HAP-1 (cell line): Measurements from ENCODE around the gene ASB1.

ENCODE experiments used
- DNase-seq, 2 experiments: peaks; one replicate each; pipeline ENCODE4 v3.0.0-alpha.2; 2016 to 2020; ENCODE audit warnings: low spot score in 2 of 2
- H3K27me3 ChIP-seq: fragments of 250-450 bp; sonication (Bioruptor Pico); 2 replicates; pipeline ENCODE4 v1.5.1; 2020; ENCODE audit warnings: low read depth, mild to moderate bottlenecking, moderate library complexity
- H3K36me3 ChIP-seq: fragments of 250-450 bp; sonication (Bioruptor Pico); replicated peaks from 2 replicates; pipeline ENCODE4 v1.5.1; 2020; ENCODE audit warnings: mild to moderate bottlenecking
- H3K4me1 ChIP-seq: fragments of 250-450 bp; sonication (Bioruptor Pico); 2 replicates; pipeline ENCODE4 v1.5.1; 2020; ENCODE audit warnings: mild to moderate bottlenecking
- H3K4me3 ChIP-seq: fragments of 250-450 bp; sonication (Bioruptor Pico); 2 replicates; pipeline ENCODE4 v1.5.1; 2020; ENCODE audit warnings: mild to moderate bottlenecking, moderate library complexity
- H3K9me3 ChIP-seq: fragments of 250-450 bp; sonication (Bioruptor Pico); 2 replicates; pipeline ENCODE4 v1.5.1; 2020; ENCODE audit warnings: mild to moderate bottlenecking, moderate library complexity
- in situ Hi-C: fragments of 300-500 bp; cut with MboI; formaldehyde crosslinking; loops from 3 replicates; pipeline ENCODE4 v1.14.3; 2020; ENCODE audit warnings: low sequenced_read_pairs, inconsistent platforms, mixed read lengths

ASB1 gene

DNA sequence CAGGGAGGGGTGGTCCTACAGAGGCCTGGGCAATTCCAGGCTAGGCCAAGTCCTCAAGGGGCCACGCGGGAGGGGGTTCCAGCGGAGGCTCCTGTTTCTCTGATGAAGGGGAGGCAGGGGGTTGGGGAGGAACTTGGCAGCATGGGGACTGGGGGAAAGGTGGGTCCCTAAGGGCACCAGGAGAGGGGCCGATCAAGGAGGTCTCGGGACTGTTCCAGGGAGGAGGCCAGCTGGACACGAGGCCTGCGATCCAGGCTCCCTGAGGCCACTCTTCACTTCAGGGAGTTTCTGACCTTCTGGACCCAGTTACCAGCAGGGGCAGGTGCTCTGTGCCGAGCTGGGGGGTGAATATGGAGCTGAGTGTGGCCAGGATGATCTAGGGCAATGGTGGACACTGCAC lies 71.5 kb downstream of the ASB1 start:
- DNase-seq = no peak

GRCh38 chr2:238498691-238499295 lies 72.1 kb downstream of the ASB1 start:
- no peak overlapping the region for H3K4me3 ChIP-seq

More for the DNA sequence above, 71.5 kb downstream of the ASB1 start:
- H3K27me3 ChIP-seq = 0 out of 2 replicates have a peak, but pooled peaks cover 3% of the 10 kb centered on the region
- H3K36me3 ChIP-seq = no peaks in the 10 kb centered on the region
- H3K9me3 ChIP-seq = no peaks in the 10 kb centered on the region
- in situ Hi-C loops = no loop called here
- no peaks in the 10 kb centered on the region for H3K4me1 ChIP-seq
- no peak overlapping the region for H3K4me3 ChIP-seq

GRCh38 chr2:238499731-238500580 lies 73.2 kb downstream of the ASB1 start:
- Histone ChIP-seq H3K4me1 (no peaks in the 10 kb centered on the region), H3K4me3 (no peak overlapping the region)

More at GRCh38 chr2:238498691-238499295, 72.1 kb downstream of the ASB1 start:
- Histone ChIP-seq H3K36me3 (no peaks in the 10 kb centered on the region), H3K27me3 (0 out of 2 replicates have a peak, but pooled peaks cover 3% of the 10 kb centered on the region), H3K9me3 (no peaks in the 10 kb centered on the region), H3K4me1 (no peaks in the 10 kb centered on the region)
- no peak for DNase-seq
- in situ Hi-C loops = no loop called here

GRCh38 chr2:238501311-238501710 lies 74.6 kb downstream of the ASB1 start:
- H3K9me3 ChIP-seq = no peaks in the 10 kb centered on the region
- in situ Hi-C loops = no loop called here
- 0 out of 2 replicates have a peak, but pooled peaks cover 3% of the 10 kb centered on the region for H3K27me3 ChIP-seq
- no peak overlapping the region for H3K4me3 ChIP-seq
- H3K36me3 ChIP-seq = no peaks in the 10 kb centered on the region
- no peaks in the 10 kb centered on the region for H3K4me1 ChIP-seq
- DNase-seq = no peak

More at GRCh38 chr2:238499731-238500580, 73.2 kb downstream of the ASB1 start:
- H3K27me3 ChIP-seq = no peaks in the 10 kb centered on the region
- H3K36me3 ChIP-seq = no peaks in the 10 kb centered on the region
- in situ Hi-C loops = no loop called here
- no peaks in the 10 kb centered on the region for H3K9me3 ChIP-seq
- no peak for DNase-seq
